H1 (cell line): ENCODE data around the gene OR12D3. TPM values are rescaled to one million over a fixed set of nuclear protein-coding genes. Genes with fewer than 3 reads are reported as not detected.

Source experiments
- CTCF ChIA-PET: fragments of 300-600 bp; sonication (Branson Sonifier 250); formaldehyde crosslinking; loops from one replicate; lab custom pipeline; 2021; ENCODE audit not compliant: partially characterized antibody; lab: Charles Lee
- POLR2A ChIA-PET: fragments of 300-600 bp; sonication (Branson Sonifier 250); formaldehyde crosslinking; loops from one replicate; lab custom pipeline; 2021; ENCODE audit warnings: inconsistent platforms; ENCODE audit not compliant: partially characterized antibody; lab: Charles Lee
- DNase-seq, 2 experiments: peaks; one replicate each; pipeline versions ENCODE4 v3.0.0 to v3.0.0-alpha.2; 2010 to 2022; ENCODE audit warnings: low spot score in 2 of 2, low read depth in 1 of 2, mixed read lengths in 1 of 2
- FAIRE-seq: peaks from 2 replicates; lab custom pipeline; 2011; peaks lifted over from hg19 to GRCh38; lab: Jason Lieb, UNC
- H2AFZ ChIP-seq: 2 replicates; pipeline ENCODE4 v1.8.1; 2012; ENCODE audit warnings: low read length, inconsistent platforms
- H2AK5ac ChIP-seq: 2 replicates; pipeline ENCODE4 v1.6.1; 2013; ENCODE audit warnings: low read depth, low read length
- H2BK120ac ChIP-seq: replicated peaks from 2 replicates; pipeline ENCODE3; 2013; ENCODE audit warnings: low read depth, low read length, inconsistent platforms
- H2BK12ac ChIP-seq: 2 replicates; pipeline ENCODE4 v1.6.1; 2013; ENCODE audit warnings: low read depth, low read length
- H2BK15ac ChIP-seq: 2 replicates; pipeline ENCODE4 v1.6.1; 2013; ENCODE audit warnings: low read length
- H2BK20ac ChIP-seq: 2 replicates; pipeline ENCODE4 v1.6.1; 2013; ENCODE audit warnings: low read length
- H2BK5ac ChIP-seq: 2 replicates; pipeline ENCODE4 v1.6.1; 2013; ENCODE audit warnings: low read depth, low read length
- H3K14ac ChIP-seq: 2 replicates; pipeline ENCODE4 v1.6.1; 2013; ENCODE audit warnings: inconsistent platforms; ENCODE audit not compliant: insufficient read length
- H3K18ac ChIP-seq: 2 replicates; pipeline ENCODE4 v1.6.1; 2013; ENCODE audit warnings: low read length; ENCODE audit errors: extremely low read depth
- H3K23ac ChIP-seq: 2 replicates; pipeline ENCODE4 v1.6.1; 2013; ENCODE audit warnings: inconsistent platforms; ENCODE audit not compliant: insufficient read length
- H3K23me2 ChIP-seq: 2 replicates; pipeline ENCODE4 v1.6.1; 2013; ENCODE audit warnings: low read depth, low read length
- H3K27ac ChIP-seq: 2 replicates; pipeline ENCODE4 v1.6.1; 2011; ENCODE audit warnings: low read depth, low read length, inconsistent platforms
- H3K27me3 ChIP-seq, 4 experiments: replicated peaks in 1 of 4; 1 replicate in 1 of 4; 2 replicates in 3 of 4; pipeline versions ENCODE4 v1.6.1 to v1.8.1; 2011 to 2013; ENCODE audit warnings: low read length in 3 of 4, mild to moderate bottlenecking in 3 of 4, inconsistent platforms in 2 of 4, mixed read lengths in 2 of 4, moderate library complexity in 1 of 4; ENCODE audit not compliant: control insufficient read depth in 3 of 4, insufficient read depth in 3 of 4; ENCODE audit errors: extremely low read depth in 1 of 4
- H3K36me3 ChIP-seq, 4 experiments: 2 replicates each; pipeline versions ENCODE4 v1.6.1 to v1.8.1; 2011 to 2013; ENCODE audit warnings: mild to moderate bottlenecking in 4 of 4, low read length in 3 of 4, moderate library complexity in 2 of 4, control low read depth in 1 of 4, inconsistent platforms in 1 of 4; ENCODE audit not compliant: insufficient read depth in 4 of 4, control insufficient read depth in 2 of 4
- H3K4ac ChIP-seq: replicated peaks from 2 replicates; pipeline ENCODE3; 2013; ENCODE audit warnings: low read length, low read depth, mixed read lengths, inconsistent platforms; ENCODE audit not compliant: insufficient read length
- H3K4me1 ChIP-seq, 4 experiments: replicated peaks in 1 of 4; 1 replicate in 1 of 4; 2 replicates in 3 of 4; pipeline versions ENCODE4 v1.6.1 to v1.8.1; 2011 to 2013; ENCODE audit warnings: low read length in 3 of 4, inconsistent platforms in 2 of 4, mixed read lengths in 1 of 4; ENCODE audit not compliant: insufficient read depth in 4 of 4, control insufficient read depth in 3 of 4
- H3K4me2 ChIP-seq, 2 experiments: 2 replicates each; pipeline versions ENCODE4 v1.6.1 to v1.8.1; 2011 to 2013; ENCODE audit warnings: low read depth in 2 of 2, low read length in 2 of 2, control low read depth in 1 of 2, inconsistent platforms in 1 of 2, mild to moderate bottlenecking in 1 of 2; ENCODE audit not compliant: insufficient read depth in 1 of 2
- H3K4me3 ChIP-seq, 4 experiments: fragments of 200-600, 300-600 bp in 1 of 4; sonication (generic), shearing (Covaris generic), sonication (Bioruptor Twin) in 1 of 4; 2 replicates each; pipeline versions ENCODE4 v1.5.1 to v1.8.1; 2011 to 2016; ENCODE audit warnings: low read length in 4 of 4, low read depth in 3 of 4, control low read depth in 2 of 4, inconsistent platforms in 2 of 4, mild to moderate bottlenecking in 2 of 4, mixed read lengths in 1 of 4, moderate library complexity in 1 of 4; ENCODE audit not compliant: insufficient read depth in 2 of 4; ENCODE audit errors: extremely low read depth in 1 of 4
- H3K56ac ChIP-seq: replicated peaks from 2 replicates; pipeline ENCODE3; 2013; ENCODE audit warnings: low read depth, mild to moderate bottlenecking, mixed read lengths, low read length, inconsistent platforms; ENCODE audit not compliant: insufficient read length
- H3K79me1 ChIP-seq: 2 replicates; pipeline ENCODE4 v1.6.1; 2013; ENCODE audit warnings: low read depth, low read length, control low read depth
- H3K79me2 ChIP-seq, 2 experiments: 2 replicates each; pipeline versions ENCODE4 v1.6.1 to v1.8.1; 2012 to 2013; ENCODE audit warnings: low read length in 2 of 2, mild to moderate bottlenecking in 2 of 2, inconsistent platforms in 1 of 2; ENCODE audit not compliant: insufficient read depth in 2 of 2, control insufficient read depth in 1 of 2
- H3K9ac ChIP-seq, 4 experiments: replicated peaks in 1 of 4; 1 replicate in 1 of 4; 2 replicates in 3 of 4; pipeline versions ENCODE4 v1.6.1 to v1.8.1; 2011 to 2013; ENCODE audit warnings: low read depth in 3 of 4, low read length in 3 of 4, control low read depth in 2 of 4, mild to moderate bottlenecking in 2 of 4, moderate library complexity in 2 of 4, inconsistent platforms in 1 of 4; ENCODE audit errors: extremely low read depth in 1 of 4
- H3K9me3 ChIP-seq, 2 experiments: 2 replicates each; pipeline versions ENCODE4 v1.6.1 to v1.8.1; 2012 to 2013; ENCODE audit warnings: mild to moderate bottlenecking in 2 of 2, moderate library complexity in 2 of 2, control low read depth in 1 of 2, inconsistent platforms in 1 of 2, low read depth in 1 of 2, low read length in 1 of 2, mixed read lengths in 1 of 2; ENCODE audit not compliant: insufficient read depth in 2 of 2
- H4K20me1 ChIP-seq, 2 experiments: replicated peaks in 1 of 2; 2 replicates each; pipeline versions ENCODE3 to v1.8.1; 2011 to 2013; ENCODE audit warnings: inconsistent platforms in 2 of 2, low read length in 2 of 2, mild to moderate bottlenecking in 1 of 2; ENCODE audit not compliant: insufficient read depth in 2 of 2, control insufficient read depth in 1 of 2
- H4K5ac ChIP-seq: 2 replicates; pipeline ENCODE4 v1.6.1; 2013; ENCODE audit warnings: low read length, low read depth, mixed read lengths, inconsistent platforms; ENCODE audit not compliant: insufficient read length
- H4K8ac ChIP-seq: 2 replicates; pipeline ENCODE4 v1.8.0; 2013; ENCODE audit warnings: mild to moderate bottlenecking, moderate library complexity, low read length, inconsistent platforms; ENCODE audit not compliant: insufficient read depth; ENCODE audit errors: extremely low read depth
- H4K91ac ChIP-seq: replicated peaks from 2 replicates; pipeline ENCODE3; 2013; ENCODE audit warnings: low read length, mixed read lengths, inconsistent platforms; ENCODE audit not compliant: insufficient read length
- ATF3 ChIP-seq: IDR thresholded peaks from 2 replicates; pipeline ENCODE4 v1.6.1; 2011; ENCODE audit warnings: low read depth, mild to moderate bottlenecking, low read length; ENCODE audit not compliant: insufficient read depth
- CBX5 ChIP-seq: fragments of 300-800, 300-1000 bp; sonication (generic); IDR thresholded peaks from 2 replicates; pipeline ENCODE4 v1.7.1; 2016; ENCODE audit warnings: antibody characterized with exemption, low read length, low read depth
- CBX8 ChIP-seq: fragments of 300-800, 300-1000 bp; sonication (generic); IDR thresholded peaks from 2 replicates; pipeline ENCODE4 v1.7.1; 2016; ENCODE audit warnings: low read depth, low read length, borderline replicate concordance
- EGR1 ChIP-seq: IDR thresholded peaks from 2 replicates; pipeline ENCODE4 v1.6.1; 2011; ENCODE audit warnings: low read depth, low read length, borderline replicate concordance
- GABPA ChIP-seq: IDR thresholded peaks from 2 replicates; pipeline ENCODE4 v1.6.1; 2011; ENCODE audit warnings: mild to moderate bottlenecking, low read length, moderate library complexity, borderline replicate concordance; ENCODE audit not compliant: insufficient read depth
- HDAC2 ChIP-seq, 2 experiments: fragments of 300-600 bp in 1 of 2; sonication (generic) in 1 of 2; IDR thresholded peaks; 2 replicates each; pipeline ENCODE4 v1.6.1; 2011 to 2012; ENCODE audit warnings: low read depth in 2 of 2, low read length in 2 of 2, mild to moderate bottlenecking in 2 of 2, moderate library complexity in 2 of 2, borderline replicate concordance in 1 of 2, inconsistent platforms in 1 of 2
- HDAC6 ChIP-seq: IDR thresholded peaks from one replicate; pipeline ENCODE4 v1.7.1; 2012; ENCODE audit warnings: low read depth, mild to moderate bottlenecking, inconsistent platforms, low read length, moderate library complexity
- SP4 ChIP-seq: IDR thresholded peaks from 2 replicates; pipeline ENCODE4 v1.6.1; 2012; ENCODE audit warnings: low read length, inconsistent platforms
- WGBS, 2 experiments: shearing (Covaris generic) in 1 of 2; methylation state at CpG; one replicate each; pipeline versions ENCODE4 v1.1.6 to v1.1.7; 2013 to 2015; ENCODE audit warnings: low lambda C conversion rate in 2 of 2, mixed read lengths in 2 of 2, inconsistent platforms in 1 of 2, low coverage in 1 of 2, missing lambda C conversion rate in 1 of 2; ENCODE audit not compliant: insufficient replicate concordance in 2 of 2, insufficient coverage in 1 of 2, insufficient read length in 1 of 2; ENCODE audit errors: extremely low coverage in 1 of 2, missing lambda C conversion rate in 1 of 2; 5-methylcytosine and 5-hydroxymethylcytosine counted together
- polyA plus RNA-seq, 7 experiments: library from polyadenylated mRNA; depleted of rRNA in 3 of 7; stranded (reverse) in 5 of 7; unstranded in 2 of 7; fragments of >200 nt in 5 of 7; fragments of 200-250 nt in 2 of 7; gene quantifications; 1 replicate in 5 of 7; 2 replicates in 1 of 7; 4 replicates in 1 of 7; pipeline versions ENCODE4 v1.2.1 to v1.2.3, GENCODE V29; 2011 to 2013; ENCODE audit warnings: missing spikeins in 2 of 7, mixed read lengths in 2 of 7
- total RNA-seq: library from RNA; stranded (reverse); fragmentation: NEBNext Ultra II Directional; extraction: Animal tissue kit (Norgen Biotek cat#: 25700); gene quantifications from 2 replicates; pipeline ENCODE4 v1.2.1, GENCODE V29; 2021

OR12D3 gene
- total and polyA plus RNA-seq, 2 of the 8 experiments (the other 6 are each of a cell fraction or from before 2014, with no cell fraction given) = not detected

GRCh38 chr6:29419516-29419915, 44.4 kb upstream of the OR12D3 start:
- Histone ChIP-seq H2BK15ac (no peak overlapping the region), H3K9ac (no peak overlapping the region), H2BK120ac (no peak overlapping the region), H3K9me3 (no peaks in the 10 kb centered on the region), H3K4ac (no peak overlapping the region), H2BK20ac (no peak overlapping the region), H3K4me3 (no peak overlapping the region), H4K8ac (no peak overlapping the region), H3K23me2 (no peaks in the 10 kb centered on the region), H3K79me1 (no peaks in the 10 kb centered on the region), H3K23ac (no peak overlapping the region), H4K91ac (no peak overlapping the region), H4K5ac (no peak overlapping the region), H3K4me1 (no peaks in the 10 kb centered on the region), H3K36me3 (no peaks in the 10 kb centered on the region), H2BK5ac (no peak overlapping the region), H3K27ac (no peak overlapping the region), H2AK5ac (no peak overlapping the region), H3K18ac (no peak overlapping the region), H2AFZ (no peak overlapping the region), H3K79me2 (no peaks in the 10 kb centered on the region), H3K4me2 (no peak overlapping the region), H3K14ac (no peak overlapping the region), H3K56ac (no peak overlapping the region), H2BK12ac (no peak overlapping the region), H4K20me1 (no peaks in the 10 kb centered on the region), H3K27me3 (no peaks in the 10 kb centered on the region)
- CTCF ChIA-PET = no interaction called here
- POLR2A ChIA-PET = no interaction called here
- no peak for DNase-seq
- 93% methylated on average over 3 of the region's 3 CpGs; no CpG with 5 or more reads in 1 of the 2 experiments for WGBS, 2 experiments
- FAIRE-seq = no peak
- TF ChIP-seq HDAC2 (IDR thresholded peaks at IDR 0.05; ENCODE audit: borderline replicate concordance in 1 of 2, low read depth in 2 of 2, low read length in 2 of 2) = no peak
- TF ChIP-seq CBX8 = no peak
- TF ChIP-seq SP4 = no peak
- no peak for TF ChIP-seq GABPA
- no peak for TF ChIP-seq EGR1
- no peak for TF ChIP-seq ATF3
- no peak for TF ChIP-seq CBX5
- no peak for TF ChIP-seq HDAC6
